Uterus (tissue), 4 donors: Measurements from ENCODE around the gene U2AF1L4. TPM values are rescaled to one million over a fixed set of nuclear protein-coding genes. Genes with fewer than 3 reads are reported as not detected.

Source experiments
- DNase-seq, 2 donors: peaks; one replicate each; pipeline ENCODE4 v3.0.0-alpha.2; 2019 to 2020
- H3K27ac ChIP-seq, 2 donors: fragments of 200-600 bp; sonication (generic); 1 replicate in 1 of 2; 2 replicates in 1 of 2; pipeline ENCODE4 v1.5.1; 2016 to 2018
- H3K27me3 ChIP-seq, 2 donors: fragments of 200-600 bp; sonication (generic); one replicate each; pipeline ENCODE4 v1.5.1; 2018 to 2019; ENCODE audit warnings: control low read depth in 1 of 2
- H3K36me3 ChIP-seq, 2 donors: fragments of 200-600 bp; sonication (generic); one replicate each; pipeline ENCODE4 v1.5.1; 2019; ENCODE audit warnings: control low read depth in 1 of 2
- H3K4me1 ChIP-seq, 2 donors: fragments of 200-600 bp; sonication (generic); one replicate each; pipeline ENCODE4 v1.5.1; 2018 to 2019; ENCODE audit warnings: control low read depth in 1 of 2
- H3K4me3 ChIP-seq, 2 donors: fragments of 200-600 bp; sonication (generic); 1 replicate in 1 of 2; 2 replicates in 1 of 2; pipeline ENCODE4 v1.5.1; 2018 to 2019; ENCODE audit warnings: mild to moderate bottlenecking in 1 of 2
- H3K9me3 ChIP-seq, 2 donors: fragments of 200-600 bp; sonication (generic); one replicate each; pipeline ENCODE4 v1.5.1; 2019; ENCODE audit warnings: control low read depth in 1 of 2
- CTCF ChIP-seq, 4 experiments: fragments of 200-600 bp in 2 of 4; fragments of 450-650 bp in 2 of 4; sonication (generic) in 2 of 4; IDR thresholded peaks; one replicate each; pipeline ENCODE4 v1.5.1; 2016 to 2019; ENCODE audit warnings: antibody characterized with exemption in 4 of 4, mild to moderate bottlenecking in 2 of 4, moderate library complexity in 1 of 4
- POLR2A ChIP-seq, 2 donors: fragments of 450-650 bp; IDR thresholded peaks; one replicate each; pipeline ENCODE4 v1.6.1; 2016; ENCODE audit warnings: antibody characterized with exemption in 2 of 2, mild to moderate bottlenecking in 1 of 2, moderate library complexity in 1 of 2
- intact Hi-C: fragments of 100-400 bp; cut with DNase I; formaldehyde crosslinking; loops from one replicate; pipeline ENCODE4 v1.15.1; 2023; ENCODE audit warnings: low total_unique reads
- total RNA-seq, 4 donors: library from RNA; depleted of rRNA in 3 of 4; stranded (reverse); fragments of >200 nt in 3 of 4; gene quantifications; one replicate each; pipeline versions ENCODE4 v1.1.0 to v1.2.4, GENCODE V29; 2014 to 2023
- donor health status: DM: yes; HTN: yes; CAD: no.

The U2AF1L4 gene
- total RNA-seq, 4 donors from 2014 or later: 6.5 to 116 (median 19.5) TPM

DNA sequence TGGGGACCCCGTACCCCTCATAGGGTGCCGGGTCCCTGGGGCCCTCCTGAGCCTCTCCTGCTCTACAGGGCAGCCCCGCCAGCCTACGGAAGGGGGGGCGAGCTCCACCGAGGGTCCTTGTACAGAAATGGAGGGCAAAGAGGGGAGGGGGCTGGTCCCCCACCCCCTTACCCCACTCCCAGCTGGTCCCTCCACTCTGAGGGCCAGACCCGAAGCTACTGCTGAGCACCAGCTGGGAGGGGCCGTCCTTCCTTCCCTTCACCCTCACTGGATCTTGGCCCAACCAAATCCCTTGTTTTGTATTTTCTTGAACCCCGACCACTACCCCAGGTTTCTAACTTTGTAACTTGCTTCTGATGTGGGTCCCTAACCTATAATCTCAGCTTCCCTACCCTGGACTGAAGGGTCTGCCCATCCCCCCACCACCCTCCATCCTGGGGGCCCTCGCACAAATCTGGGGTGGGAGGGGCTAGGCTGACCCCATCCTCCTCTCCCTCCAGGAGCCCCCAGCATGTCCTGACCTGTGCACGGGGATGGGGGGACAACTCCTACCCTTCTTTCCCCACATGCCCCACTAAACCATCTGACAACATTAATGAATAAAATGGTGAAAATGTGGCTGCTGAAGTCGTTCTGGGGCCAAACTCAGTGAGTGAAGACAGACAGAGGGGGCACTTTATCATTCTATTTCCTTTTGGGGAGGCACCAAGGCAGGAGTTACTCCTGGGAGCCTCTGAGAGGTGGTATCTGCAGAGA is 43.2 kb upstream of the U2AF1L4 start:
- H3K36me3 ChIP-seq: no peaks in the 10 kb centered on the region
- no peak overlapping the region for H3K4me3 ChIP-seq
- no peaks in the 10 kb centered on the region for H3K9me3 ChIP-seq
- intact Hi-C loops: loop anchor here (10.0 kb wide), 1 partner anchor 146 kb away; the partner anchor contains the start of gene LRFN3
- no peak overlapping the region for H3K27ac ChIP-seq
- DNase-seq: no peak
- H3K4me1 ChIP-seq: no peaks in the 10 kb centered on the region
- TF ChIP-seq CTCF (IDR thresholded peaks at IDR 0.05) (no peak), POLR2A (IDR thresholded peaks at IDR 0.05) (no peak)
- H3K27me3 ChIP-seq: no peaks in the 10 kb centered on the region

GRCh38 chr19:35787227-35787799 is 42.1 kb upstream of the U2AF1L4 start:
- no peak for DNase-seq
- intact Hi-C loops: loop anchor here (10.0 kb wide), 1 partner anchor 147 kb away; the partner anchor contains the start of gene LRFN3
- Histone ChIP-seq H3K4me1 (no peaks in the 10 kb centered on the region), H3K9me3 (no peaks in the 10 kb centered on the region), H3K27ac (no peak overlapping the region), H3K36me3 (no peaks in the 10 kb centered on the region), H3K4me3 (no peak overlapping the region), H3K27me3 (no peaks in the 10 kb centered on the region)
- TF ChIP-seq POLR2A (IDR thresholded peaks at IDR 0.05) (no peak), CTCF (IDR thresholded peaks at IDR 0.05) (no peak)

GRCh38 chr19:35786299-35787160 is 41.3 kb upstream of the U2AF1L4 start:
- TF ChIP-seq CTCF (IDR thresholded peaks at IDR 0.05) (no peak), POLR2A (IDR thresholded peaks at IDR 0.05) (no peak)
- H3K36me3 ChIP-seq: no peaks in the 10 kb centered on the region
- no peaks in the 10 kb centered on the region for H3K4me1 ChIP-seq
- no peak overlapping the region for H3K27ac ChIP-seq
- H3K27me3 ChIP-seq: no peaks in the 10 kb centered on the region
- no peak overlapping the region for H3K4me3 ChIP-seq
- no peak for DNase-seq
- intact Hi-C loops: loop anchor here (10.0 kb wide), 1 partner anchor 148 kb away; the partner anchor contains the start of gene LRFN3
- H3K9me3 ChIP-seq: no peaks in the 10 kb centered on the region

DNA sequence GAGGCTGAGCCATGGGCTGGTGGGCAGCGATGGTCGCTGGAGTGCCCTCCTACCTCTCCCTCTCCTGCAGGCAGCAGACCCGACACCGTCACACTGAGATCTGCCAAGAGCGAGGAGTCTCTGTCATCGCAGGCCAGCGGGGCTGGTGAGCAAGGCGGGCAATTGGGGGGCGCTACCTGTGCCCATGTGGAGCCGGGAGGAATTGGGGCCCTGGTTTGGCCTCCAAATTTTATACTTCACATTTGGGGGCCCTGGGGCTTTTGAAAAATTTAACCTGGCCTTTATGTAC is 40.1 kb upstream of the U2AF1L4 start:
- no peaks in the 10 kb centered on the region for H3K4me1 ChIP-seq
- TF ChIP-seq POLR2A (IDR thresholded peaks at IDR 0.05) (no peak), CTCF (IDR thresholded peaks at IDR 0.05) (no peak)
- intact Hi-C loops: loop anchor here (10.0 kb wide), 1 partner anchor 150 kb away; the partner anchor contains the start of gene LRFN3
- no peak for DNase-seq
- no peaks in the 10 kb centered on the region for H3K9me3 ChIP-seq
- H3K36me3 ChIP-seq: no peaks in the 10 kb centered on the region
- no peak overlapping the region for H3K4me3 ChIP-seq
- no peaks in the 10 kb centered on the region for H3K27me3 ChIP-seq
- H3K27ac ChIP-seq: no peak overlapping the region
